GM21390 (cell line): ENCODE results near the gene RPL6.
"Not testable (repeated sequence)": the region's sequence is repeated elsewhere in the genome, so short reads cannot be mapped to it uniquely, and the experiment has no call there.

Source experiments
- ATAC-seq: cut with Tn5 transposase; IDR thresholded peaks from one replicate; pipeline ENCODE4 v1.9.1; 2021; ENCODE audit not compliant: unreplicated experiment

The RPL6 gene

GRCh38 chr12:112419297-112420133 is 10.1 kb upstream of the RPL6 start:
- ATAC-seq: peak; percentile 38

DNA sequence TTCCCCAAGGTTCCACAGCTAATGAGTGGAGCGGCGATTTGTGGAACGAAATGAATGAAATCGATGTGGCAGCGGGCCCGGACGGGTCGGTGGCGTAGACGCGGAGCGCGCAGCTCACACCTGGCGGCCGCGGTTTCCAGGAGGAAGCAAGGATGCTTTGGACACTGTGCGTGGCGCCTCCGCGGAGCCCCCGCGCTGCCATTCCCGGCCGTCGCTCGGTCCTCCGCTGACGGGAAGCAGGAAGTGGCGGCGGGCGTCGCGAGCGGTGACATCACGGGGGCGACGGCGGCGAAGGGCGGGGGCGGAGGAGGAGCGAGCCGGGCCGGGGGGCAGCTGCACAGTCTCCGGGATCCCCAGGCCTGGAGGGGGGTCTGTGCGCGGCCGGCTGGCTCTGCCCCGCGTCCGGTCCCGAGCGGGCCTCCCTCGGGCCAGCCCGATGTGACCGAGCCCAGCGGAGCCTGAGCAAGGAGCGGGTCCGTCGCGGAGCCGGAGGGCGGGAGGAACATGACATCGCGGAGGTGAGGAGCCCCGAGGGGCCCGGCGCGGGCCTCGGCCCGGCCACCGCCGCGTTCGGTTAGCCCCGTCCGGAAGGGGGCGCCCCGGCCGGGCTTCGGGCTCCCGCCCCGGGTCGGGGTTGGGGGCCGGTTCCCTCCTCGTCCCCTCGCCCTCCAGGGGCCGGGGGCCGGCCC is 9.3 kb upstream of the RPL6 start, which contains the start of gene PTPN11:
Gene PTPN11, plus strand, starts transcription at position 340 of the 689 bp plus-strand sequence. Its CDS starts 165 bp downstream, at position 505.
- peak; percentile 69 for ATAC-seq

DNA sequence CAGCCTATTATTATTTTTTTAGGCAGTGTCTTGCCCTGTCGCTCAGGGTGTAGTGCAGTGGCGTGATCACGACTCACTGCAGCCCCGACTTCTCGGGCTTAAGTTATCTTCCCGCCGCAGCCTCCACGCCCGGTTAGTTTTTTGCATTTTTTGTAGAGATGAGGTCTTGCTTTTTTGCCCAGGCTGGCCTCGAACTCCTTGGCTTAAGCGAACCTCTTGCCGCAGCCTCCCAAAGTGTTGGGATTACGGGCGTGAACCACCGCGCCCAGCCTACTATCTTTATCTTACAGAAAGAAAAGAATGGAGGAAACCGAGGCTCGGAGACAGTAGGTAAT is 8.8 kb upstream of the RPL6 start:
- ATAC-seq: peak; percentile 2

GRCh38 chr12:112415457-112415856 is 6.1 kb upstream of the RPL6 start:
- not testable (repeated sequence) for ATAC-seq

DNA sequence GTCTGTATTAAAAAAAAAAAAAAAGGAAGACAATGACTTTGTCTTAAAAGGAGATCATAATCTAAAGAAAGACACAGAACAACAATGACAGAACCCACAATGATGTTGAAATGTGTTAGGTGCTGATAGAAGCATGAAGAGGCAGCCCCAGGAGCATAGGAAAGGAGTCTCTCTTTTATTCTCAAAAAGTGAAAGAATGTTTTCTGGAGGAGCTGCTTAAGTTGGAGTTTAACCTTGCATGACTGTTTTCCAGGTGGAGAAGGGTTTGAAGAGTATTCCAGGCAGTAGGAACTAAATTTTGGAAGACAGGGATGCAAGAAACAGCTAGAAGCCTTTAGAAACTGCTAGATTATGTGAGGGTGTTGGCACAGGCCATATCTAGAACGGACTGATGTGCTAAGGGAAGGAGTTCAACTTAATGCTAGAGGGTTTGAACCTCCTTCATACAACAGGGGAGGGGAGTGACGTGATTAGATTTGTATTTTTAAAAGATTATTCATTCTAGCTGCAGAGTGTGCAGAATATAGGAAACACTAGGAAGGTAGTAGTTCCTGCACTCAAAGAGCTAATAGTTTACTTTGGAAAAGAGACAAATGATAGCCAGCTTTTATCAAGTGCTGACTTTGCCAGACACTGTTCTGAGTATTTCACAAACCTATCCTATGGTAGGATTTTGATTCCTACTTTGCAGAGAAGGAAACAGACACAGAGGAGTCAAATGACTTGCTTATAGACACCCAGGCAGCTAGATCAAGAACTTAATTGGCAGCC is 4.6 kb upstream of the RPL6 start:
- no peak for ATAC-seq

DNA sequence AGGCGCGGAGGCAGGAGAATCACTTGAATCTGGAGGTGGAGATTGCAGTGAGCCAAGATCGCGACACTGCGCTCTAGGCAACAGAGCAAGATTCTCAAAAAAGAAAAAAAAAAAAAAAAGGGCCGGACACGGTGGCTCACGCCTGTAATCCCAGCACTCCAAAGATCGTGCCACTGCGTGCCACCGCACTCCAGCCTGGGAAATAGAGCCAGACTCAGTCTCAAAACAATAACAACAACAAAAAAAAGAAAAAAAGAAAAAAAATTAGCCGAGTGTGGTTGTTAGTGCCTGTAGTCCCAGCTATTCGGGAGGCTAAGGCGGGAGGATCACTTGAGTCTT is 470 bp upstream of the RPL6 start:
- no peak for ATAC-seq

- ATAC-seq: no peak
These were observed 784 bp downstream of the RPL6 start for GRCh38 chr12:112408621-112409020.

DNA sequence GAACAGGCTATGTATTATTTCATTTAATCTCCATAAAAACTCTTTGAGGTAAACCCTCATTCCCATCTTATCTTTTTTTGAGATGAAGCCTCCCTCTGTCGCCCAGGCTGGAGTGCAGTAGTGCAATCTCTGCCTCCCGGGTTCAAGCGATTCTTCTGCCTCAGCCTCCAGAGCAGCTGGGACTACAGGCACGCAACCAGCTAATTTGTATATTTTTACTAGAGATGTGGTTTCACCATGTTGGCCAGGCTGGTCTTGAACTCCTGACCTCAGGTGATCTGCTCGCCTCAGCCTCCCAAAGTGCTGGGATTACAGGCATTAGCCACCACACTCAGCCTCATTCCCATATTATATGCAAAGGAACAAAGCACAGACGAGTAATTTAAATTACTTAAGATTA is 1.7 kb downstream of the RPL6 start:
- ATAC-seq: not testable (repeated sequence)

- ATAC-seq: no peak
These were observed 2.6 kb downstream of the RPL6 start for GRCh38 chr12:112406519-112407488.

- ATAC-seq: no peak
These were observed 7.4 kb downstream of the RPL6 start for GRCh38 chr12:112401903-112402498.

DNA sequence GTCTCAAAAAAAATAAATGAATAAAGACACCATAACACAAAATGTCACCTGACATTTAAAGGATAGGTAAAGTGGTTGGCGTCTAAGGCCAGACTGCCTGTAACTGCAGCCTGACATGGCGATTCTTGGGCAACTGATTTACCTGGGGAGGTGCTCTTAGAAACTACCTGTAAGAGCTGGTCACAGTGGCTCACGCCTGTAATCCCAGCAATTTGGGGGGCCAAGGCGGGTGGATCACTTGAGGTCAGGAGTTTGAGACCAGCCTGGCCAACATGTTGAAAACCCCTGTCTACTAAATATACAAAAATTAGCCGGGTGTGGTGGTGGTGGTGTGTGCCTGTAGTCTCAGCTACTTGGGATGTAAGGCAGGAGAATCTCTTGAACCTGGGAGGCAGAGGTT is 8.4 kb downstream of the RPL6 start:
- no peak for ATAC-seq

- no peak for ATAC-seq
These were observed 16.1 kb downstream of the RPL6 start for GRCh38 chr12:112393328-112393727.

DNA sequence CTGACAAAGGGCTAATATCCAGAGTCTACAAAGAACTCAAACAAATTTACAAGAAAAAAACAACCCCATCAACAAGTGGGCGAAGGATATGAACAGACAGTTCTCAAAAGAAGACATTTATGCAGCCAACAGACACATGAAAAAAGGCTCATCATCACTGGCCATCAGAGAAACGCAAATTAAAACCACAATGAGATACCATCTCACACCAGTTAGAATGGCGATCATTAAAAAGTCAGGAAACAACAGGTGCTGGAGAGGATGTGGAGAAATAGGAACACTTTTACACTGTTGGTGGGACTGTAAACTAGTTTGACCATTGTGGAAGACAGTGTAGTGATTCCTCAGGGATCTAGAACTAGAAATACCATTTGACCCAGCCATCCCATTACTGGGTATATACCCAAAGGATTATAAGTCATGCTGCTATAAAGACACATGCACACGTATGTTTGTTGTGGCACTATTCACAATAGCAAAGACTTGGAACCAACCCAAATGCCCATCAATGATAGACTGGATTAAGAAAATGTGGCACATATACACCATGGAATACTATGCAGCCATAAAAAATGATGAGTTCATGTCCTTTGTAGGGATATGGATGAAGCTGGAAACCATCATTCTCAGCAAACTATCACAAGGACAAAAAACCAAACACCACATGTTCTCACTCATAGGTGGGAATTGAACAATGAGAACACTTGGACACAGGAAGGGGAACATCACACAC is 19.3 kb downstream of the RPL6 start:
- not testable (repeated sequence) for ATAC-seq

DNA sequence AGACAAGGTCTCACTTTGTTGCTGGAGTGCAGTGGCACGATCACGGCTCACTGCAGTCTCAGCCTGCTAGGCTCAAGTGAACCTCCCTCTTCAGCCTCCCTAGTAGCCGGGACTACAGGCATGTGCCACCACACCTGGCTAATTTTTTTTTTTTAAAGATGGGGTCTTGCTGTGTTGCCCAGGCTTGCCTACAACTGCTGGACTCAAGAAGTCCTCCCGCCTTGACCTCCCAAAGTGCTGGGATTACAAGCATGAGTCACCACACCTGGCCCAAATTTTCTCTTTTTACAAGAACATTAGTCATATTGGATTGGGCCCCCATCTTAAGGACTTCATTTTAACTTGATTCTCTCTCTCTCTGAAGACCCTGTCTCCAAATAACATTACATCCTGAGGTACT is 20.2 kb downstream of the RPL6 start:
- ATAC-seq: no peak

GRCh38 chr12:112386726-112387125 is 22.7 kb downstream of the RPL6 start:
- no peak for ATAC-seq

DNA sequence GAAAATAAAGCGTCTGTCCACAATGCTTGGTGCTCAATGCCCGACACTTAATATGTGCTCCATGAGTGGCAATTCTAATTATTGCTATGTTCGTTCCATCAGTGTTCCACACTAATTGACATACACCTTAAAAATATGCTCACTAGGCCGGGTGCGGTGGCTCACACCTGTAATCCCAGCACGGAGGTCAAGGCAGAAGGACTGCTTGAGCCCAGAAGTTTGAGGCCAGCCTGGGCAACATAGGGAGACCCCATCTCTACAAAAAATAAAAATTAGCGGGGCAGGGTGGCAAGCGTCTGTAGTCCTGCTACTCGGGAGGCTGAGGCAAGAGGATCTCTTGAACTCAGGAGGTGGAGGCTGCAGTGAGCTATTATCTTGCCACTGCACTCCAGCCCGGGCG is 26.5 kb downstream of the RPL6 start:
- no peak for ATAC-seq

DNA sequence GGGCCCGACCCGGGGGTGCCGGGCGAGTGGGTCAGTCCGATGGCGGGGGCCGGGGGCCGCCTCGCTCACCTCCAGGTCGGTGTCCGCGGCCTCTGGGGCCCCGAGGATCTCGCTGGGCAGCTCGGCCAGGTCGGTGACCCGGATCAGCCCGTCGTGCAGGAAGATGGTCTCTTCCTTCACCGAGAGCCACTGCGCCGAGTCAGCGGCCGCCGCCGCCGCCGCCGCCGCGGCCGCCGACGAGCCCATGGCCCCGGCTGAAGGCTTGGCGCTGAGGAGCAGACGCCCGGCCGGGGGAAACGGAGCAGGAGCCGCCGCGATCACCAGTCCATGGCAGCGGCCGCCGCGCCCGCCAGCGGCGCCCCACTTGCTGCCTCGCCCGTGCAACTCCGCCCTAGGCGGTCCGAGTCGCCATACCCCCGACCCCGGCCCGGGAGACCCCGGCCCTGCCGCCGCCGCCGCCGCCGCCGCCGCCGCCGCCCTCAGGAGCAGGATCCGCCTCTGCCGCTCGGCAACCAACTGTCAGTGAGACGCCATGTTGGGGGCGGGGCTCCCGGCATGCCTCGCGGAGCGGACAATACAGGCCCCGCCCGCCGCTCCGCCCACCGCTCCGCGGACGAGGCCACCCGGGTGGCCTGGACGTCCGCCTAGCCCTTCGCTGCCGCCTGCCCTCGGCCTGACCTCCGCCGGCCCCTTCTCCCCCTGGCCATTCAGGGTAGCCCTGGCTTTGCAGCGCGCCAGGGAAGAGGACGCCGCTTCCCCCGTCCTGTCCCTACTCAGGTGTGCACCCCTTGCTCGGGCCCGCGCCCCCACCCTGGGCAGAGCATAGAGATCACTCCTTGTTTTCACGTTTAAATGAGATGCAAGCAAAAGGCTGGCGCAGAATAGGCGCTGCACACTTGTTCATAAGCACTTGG is 27.3 kb downstream of the RPL6 start, which contains the start of gene HECTD4:
Gene HECTD4, minus strand, starts transcription at position 549 of the 914 bp plus-strand sequence. Its CDS starts 303 bp downstream, at position 246.
- ATAC-seq: peak; percentile 82

DNA sequence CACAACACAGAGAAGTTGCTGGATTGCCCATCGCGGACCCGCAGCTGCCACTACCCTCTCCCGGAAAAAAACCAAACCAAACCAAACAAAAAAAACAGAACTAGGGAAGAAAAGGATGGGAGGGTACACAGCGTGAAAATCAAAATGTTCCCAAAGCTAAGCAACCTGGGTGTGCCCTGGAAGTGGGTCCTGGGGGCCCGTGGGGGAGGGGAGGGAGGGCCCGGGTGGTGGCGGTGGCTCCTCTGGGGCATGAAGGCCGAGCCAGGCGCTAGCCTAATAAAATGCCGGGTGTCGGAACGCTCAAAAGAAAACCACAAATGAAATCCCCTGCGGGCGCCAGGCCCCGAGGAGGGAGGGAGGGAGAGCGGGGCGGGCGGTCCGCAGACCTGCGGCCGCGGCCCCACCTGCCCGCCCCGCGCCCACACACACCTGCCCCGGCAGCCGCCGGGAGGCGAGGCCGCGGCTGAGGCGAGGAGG is 28.0 kb downstream of the RPL6 start:
- peak; percentile 54 for ATAC-seq
